H1 (cell line): ENCODE results near the gene MAGI1.

Experiments used
- ZNF274 ChIP-seq: IDR thresholded peaks from 2 replicates; pipeline ENCODE4 v1.7.0; 2012; ENCODE audit warnings: low read length, borderline replicate concordance; ENCODE audit errors: extremely low read depth
- TF ChIP-seq, protein P1 (sequence below), 3 experiments: IDR thresholded peaks; 1 replicate in 2 of 3; 2 replicates in 1 of 3; pipeline versions ENCODE4 v1.5.1 to v1.6.1; 2011; ENCODE audit warnings: low read length in 3 of 3, mild to moderate bottlenecking in 3 of 3, inconsistent platforms in 2 of 3, low read depth in 1 of 3, moderate library complexity in 1 of 3; ENCODE audit not compliant: insufficient read depth in 1 of 3; ENCODE audit errors: control extremely low read depth in 1 of 3

DNA sequence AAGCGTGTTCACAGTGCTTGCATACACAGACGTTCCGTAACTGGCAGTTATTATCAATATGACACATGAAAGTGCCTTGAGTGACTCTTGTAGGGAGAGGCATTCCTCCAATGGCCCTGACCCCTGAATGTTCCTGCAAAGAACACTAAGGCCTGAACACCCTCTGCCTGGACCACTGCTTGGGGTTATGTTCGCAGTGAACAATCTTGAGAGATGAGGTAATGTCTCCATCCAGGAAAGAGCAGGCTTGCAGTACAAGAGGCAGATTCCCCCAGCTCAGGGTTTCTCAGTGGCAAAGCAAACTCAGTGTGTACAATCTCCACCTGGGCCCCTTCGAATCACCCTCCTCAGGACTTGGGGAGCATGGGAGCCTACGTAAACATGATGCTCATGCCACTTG is 324.6 kb downstream of the MAGI1 start:
- TF ChIP-seq ZNF274: no peak
- TF ChIP-seq, protein P1, sequence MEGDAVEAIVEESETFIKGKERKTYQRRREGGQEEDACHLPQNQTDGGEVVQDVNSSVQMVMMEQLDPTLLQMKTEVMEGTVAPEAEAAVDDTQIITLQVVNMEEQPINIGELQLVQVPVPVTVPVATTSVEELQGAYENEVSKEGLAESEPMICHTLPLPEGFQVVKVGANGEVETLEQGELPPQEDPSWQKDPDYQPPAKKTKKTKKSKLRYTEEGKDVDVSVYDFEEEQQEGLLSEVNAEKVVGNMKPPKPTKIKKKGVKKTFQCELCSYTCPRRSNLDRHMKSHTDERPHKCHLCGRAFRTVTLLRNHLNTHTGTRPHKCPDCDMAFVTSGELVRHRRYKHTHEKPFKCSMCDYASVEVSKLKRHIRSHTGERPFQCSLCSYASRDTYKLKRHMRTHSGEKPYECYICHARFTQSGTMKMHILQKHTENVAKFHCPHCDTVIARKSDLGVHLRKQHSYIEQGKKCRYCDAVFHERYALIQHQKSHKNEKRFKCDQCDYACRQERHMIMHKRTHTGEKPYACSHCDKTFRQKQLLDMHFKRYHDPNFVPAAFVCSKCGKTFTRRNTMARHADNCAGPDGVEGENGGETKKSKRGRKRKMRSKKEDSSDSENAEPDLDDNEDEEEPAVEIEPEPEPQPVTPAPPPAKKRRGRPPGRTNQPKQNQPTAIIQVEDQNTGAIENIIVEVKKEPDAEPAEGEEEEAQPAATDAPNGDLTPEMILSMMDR (IDR thresholded peaks at IDR 0.05; ENCODE audit: control extremely low read depth in 1 of 3, insufficient read depth in 1 of 3, low read depth in 1 of 3, low read length in 3 of 3): no peak
